ENCODE data around the gene ACYP2.
A peak's percentile ranks its signal among the peaks of the same experiment; 100 is the strongest.

The ACYP2 gene

DNA sequence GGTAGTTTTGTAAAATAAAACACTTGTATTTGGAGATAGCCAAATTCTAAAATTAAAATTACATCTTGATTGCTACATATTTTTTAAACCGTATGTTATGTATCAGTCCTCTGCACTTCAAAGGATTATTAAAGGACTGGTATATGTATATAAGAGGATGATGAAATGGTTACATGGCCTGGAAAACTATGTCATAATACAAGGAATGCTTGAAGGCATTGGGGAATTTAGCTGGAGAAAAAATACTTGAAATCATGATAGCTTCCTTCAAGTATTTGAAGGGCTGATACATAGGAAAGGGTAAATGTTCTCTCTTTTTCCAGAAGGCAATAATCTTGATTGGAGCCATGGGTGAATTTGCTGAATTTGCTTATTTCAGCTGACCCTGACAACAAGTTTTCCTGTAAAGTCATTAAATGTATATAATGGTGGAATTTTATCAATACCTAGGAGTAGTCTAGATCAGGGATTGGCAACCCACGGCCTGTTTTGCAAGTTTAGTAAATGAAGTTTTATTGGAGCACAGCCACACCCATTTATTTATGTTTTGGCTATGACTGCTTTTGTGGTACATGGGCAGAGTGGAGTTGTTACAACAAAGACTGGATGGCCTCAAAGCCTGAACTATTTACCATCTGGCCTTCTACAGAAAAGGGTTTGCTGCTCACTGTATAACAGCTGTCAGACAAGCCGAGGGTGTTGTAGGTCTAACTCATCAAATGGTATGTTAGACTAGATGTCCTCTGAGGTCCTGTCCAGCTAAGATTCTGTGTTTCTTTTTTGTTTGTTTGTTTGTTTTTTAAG is 34.4 kb downstream of the ACYP2 start:
- no peak for ATAC-seq (replicated peaks)
- H3K4me1 Mint-ChIP-seq, result no peaks in the 10 kb centered on the region
- no peak for DNase-seq

DNA sequence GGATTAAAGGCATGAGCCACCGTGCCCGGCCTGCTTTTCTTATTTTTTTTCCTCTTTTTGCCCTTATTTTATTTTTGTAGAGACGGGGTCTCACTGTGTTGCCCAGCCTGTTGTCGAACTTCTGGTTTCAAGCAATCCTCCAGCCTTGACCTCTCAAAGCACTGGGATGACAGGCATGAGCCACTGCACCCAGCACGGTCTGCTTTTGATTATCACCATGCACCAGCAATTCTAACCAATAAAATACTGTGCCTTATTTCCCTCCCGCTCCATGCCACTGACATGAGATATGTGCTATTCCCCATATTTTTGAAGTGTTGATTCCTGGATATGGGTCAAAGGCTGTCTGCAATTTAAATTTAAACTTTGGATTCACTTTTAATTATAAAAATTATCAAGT is 42.9 kb downstream of the ACYP2 start:
- no peak overlapping the region for H3K4me3 Mint-ChIP-seq
- H3K27me3 Mint-ChIP-seq, result no peaks in the 10 kb centered on the region
- H3K36me3 Mint-ChIP-seq, result peaks cover 26 to 31% of the 10 kb centered on the region in 2 donors
- DNase-seq (no peak), ATAC-seq (replicated peaks) (no peak)
- no peaks in the 10 kb centered on the region for H3K4me1 Mint-ChIP-seq
- no peak overlapping the region for H3K27ac Mint-ChIP-seq
- H3K9me3 Mint-ChIP-seq, result peaks cover 4 to 5% of the 10 kb centered on the region in 2 donors

More for the DNA sequence above, 34.4 kb downstream of the ACYP2 start:
- H3K9me3 Mint-ChIP-seq, result peaks cover 0 to 3% of the 10 kb centered on the region in 2 donors
- H3K4me3 Mint-ChIP-seq, result no peak overlapping the region
- H3K27me3 Mint-ChIP-seq, result no peaks in the 10 kb centered on the region
- H3K36me3 Mint-ChIP-seq, result peaks cover 18 to 30% of the 10 kb centered on the region in 2 donors
- H3K27ac Mint-ChIP-seq, result no peak overlapping the region

DNA sequence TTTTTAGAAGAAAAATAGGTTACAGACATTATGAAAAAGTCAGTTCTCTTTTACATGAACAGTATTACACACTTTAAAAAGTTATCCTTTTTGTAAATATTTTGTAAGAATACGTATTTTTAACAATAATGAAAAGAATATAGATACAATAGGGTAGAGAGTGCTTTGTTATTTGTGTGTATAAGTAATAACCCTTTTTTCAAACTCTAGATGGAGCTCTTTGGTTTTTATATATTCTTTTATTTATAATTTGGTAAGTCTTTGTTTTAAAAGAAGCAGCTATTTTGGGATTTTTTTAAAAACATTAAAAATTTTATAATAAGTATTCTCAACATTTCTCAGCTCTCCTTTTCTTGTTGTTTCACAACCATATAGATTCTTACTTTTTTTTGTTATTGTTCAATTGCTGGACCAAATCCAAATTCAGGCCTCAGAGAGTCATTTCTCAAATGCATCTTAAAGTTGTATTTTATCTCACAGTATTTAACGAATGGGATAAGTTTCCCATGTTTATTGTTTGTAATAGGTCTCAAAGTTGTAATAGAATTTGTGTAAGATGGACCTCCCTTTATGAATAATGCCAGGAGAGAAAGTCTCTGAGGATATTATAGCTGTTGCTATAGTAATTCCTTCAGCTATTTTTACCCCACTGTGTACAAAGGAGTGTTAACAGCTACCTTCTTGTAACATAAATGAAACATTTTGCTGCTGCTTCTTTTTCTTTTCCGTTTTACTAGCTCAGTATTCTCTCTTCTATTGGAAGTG is 46.4 kb downstream of the ACYP2 start:
- Mint-ChIP-seq H3K4me3 (no peak overlapping the region), H3K9me3 (no peaks in the 10 kb centered on the region), H3K27me3 (no peaks in the 10 kb centered on the region), H3K4me1 (no peaks in the 10 kb centered on the region), H3K36me3 (peaks cover 7 to 15% of the 10 kb centered on the region in 2 donors), H3K27ac (no peak overlapping the region)
- DNase-seq, result no peak
- ATAC-seq (replicated peaks), result no peak

DNA sequence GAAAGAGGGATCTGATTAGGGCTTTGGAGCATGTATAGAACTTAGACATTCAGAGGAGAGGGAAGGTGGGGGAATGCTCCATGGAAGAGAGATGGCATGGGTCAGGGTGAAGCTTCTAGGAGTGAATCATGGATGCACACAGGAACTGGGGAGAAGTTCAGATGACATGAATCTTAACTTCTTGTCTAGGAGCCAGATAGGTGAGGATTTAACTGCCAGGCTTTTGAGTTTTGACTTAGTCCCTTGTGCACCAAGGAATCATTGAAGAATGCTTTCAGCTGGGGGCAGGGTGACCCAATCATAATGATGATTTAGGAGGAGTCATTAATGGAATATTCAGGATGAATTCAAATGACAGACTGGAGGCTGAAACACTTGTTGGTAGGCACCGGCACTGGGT is 48.7 kb downstream of the ACYP2 start:
- ATAC-seq (replicated peaks), result no peak
- H3K27ac Mint-ChIP-seq, result no peak overlapping the region

DNA sequence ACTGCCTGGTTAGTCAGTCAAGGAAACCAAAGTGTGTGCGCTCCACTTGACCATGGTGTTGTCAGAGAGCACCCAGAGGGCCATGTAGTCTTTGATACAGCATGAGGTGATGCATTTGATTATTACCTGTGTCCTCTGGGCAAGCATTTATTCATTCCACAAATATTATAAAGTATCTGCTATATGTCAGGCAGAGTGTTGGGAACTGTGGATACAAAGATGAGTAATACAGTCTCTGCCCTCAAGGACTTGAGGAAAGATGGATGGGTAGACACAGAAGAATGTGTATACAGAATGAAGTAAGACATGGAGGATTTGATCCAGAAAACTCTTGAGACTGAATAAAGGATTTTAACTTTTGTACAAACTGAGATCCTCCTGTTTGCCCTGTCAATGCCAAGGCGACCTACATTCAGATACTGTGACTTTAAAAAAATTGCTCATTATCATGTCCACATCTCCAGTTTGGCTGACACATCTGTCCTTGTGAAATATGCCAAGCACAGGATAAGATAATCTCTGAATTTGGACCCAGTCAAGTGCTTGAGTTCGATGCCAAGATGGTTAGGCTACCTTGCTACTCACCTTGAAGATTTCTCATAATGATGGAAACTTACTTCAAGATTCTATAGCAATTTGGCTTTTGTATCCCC is 50.8 kb downstream of the ACYP2 start:
- no peaks in the 10 kb centered on the region for H3K27me3 Mint-ChIP-seq
- H3K9me3 Mint-ChIP-seq, result no peaks in the 10 kb centered on the region
- DNase-seq, result no peak
- H3K4me1 Mint-ChIP-seq, result no peaks in the 10 kb centered on the region
- peaks cover 6 to 8% of the 10 kb centered on the region in 2 donors for H3K36me3 Mint-ChIP-seq
- H3K27ac Mint-ChIP-seq, result no peak overlapping the region
- no peak for ATAC-seq (replicated peaks)
- no peak overlapping the region for H3K4me3 Mint-ChIP-seq

More for the DNA sequence above, 48.7 kb downstream of the ACYP2 start:
- Mint-ChIP-seq H3K9me3 (no peaks in the 10 kb centered on the region), H3K4me1 (no peaks in the 10 kb centered on the region), H3K27me3 (no peaks in the 10 kb centered on the region), H3K4me3 (no peak overlapping the region), H3K36me3 (peaks cover 10 to 12% of the 10 kb centered on the region in 2 donors)
- DNase-seq, result no peak

DNA sequence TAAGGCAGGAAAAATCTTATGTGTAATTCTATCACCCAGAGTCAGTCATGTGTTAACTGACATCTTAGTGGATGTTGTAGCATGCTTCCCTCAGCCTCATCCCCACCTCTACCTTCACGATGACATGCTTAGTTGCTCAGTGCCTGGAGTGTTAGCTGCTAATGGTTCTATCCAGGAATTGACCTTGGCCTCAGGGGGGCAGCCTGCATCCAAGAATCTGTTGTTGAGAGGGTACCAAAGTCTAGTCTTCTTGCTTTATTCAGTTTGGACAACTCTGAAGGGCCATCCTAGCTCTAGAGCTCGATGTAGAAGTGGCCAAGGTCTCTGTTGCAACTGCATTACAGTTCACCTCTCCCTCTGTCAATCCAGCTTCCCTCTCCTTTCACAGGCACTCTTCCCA is 61.2 kb downstream of the ACYP2 start:
- peak overlapping the region; percentile 14 for H3K27ac Mint-ChIP-seq

DNA sequence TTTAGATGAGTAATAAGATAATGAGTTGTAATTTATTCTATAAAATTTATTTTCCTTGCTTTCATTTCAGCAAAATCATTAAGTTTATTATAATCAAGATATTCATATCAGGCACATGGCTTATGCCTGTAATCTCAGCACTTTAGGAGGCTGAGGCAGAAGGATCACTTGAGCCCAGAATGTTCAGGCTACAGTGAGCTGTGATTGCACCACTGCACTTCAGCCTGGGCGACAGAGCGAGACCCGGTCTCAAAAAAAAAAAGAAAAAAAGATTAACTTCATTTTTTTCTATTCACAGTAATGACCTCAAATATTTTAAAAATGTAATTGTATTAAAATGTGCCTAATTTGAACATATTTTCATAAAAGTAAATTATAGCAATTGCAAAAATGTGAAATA is 67.9 kb downstream of the ACYP2 start:
- Mint-ChIP-seq H3K27me3 (no peaks in the 10 kb centered on the region), H3K4me3 (no peak overlapping the region), H3K36me3 (peaks cover 2 to 11% of the 10 kb centered on the region in 2 donors), H3K4me1 (no peaks in the 10 kb centered on the region), H3K9me3 (peaks cover 2 to 3% of the 10 kb centered on the region in 2 donors), H3K27ac (no peak overlapping the region)
- ATAC-seq (replicated peaks) (no peak), DNase-seq (no peak)

More for the DNA sequence above, 61.2 kb downstream of the ACYP2 start:
- H3K9me3 Mint-ChIP-seq, result peaks cover 0 to 5% of the 10 kb centered on the region in 2 donors
- no peaks in the 10 kb centered on the region for H3K27me3 Mint-ChIP-seq
- no peak overlapping the region for H3K4me3 Mint-ChIP-seq
- ATAC-seq (replicated peaks) (no peak), DNase-seq (no peak)
- no peaks in the 10 kb centered on the region for H3K4me1 Mint-ChIP-seq
- H3K36me3 Mint-ChIP-seq, result peaks cover 5 to 14% of the 10 kb centered on the region in 2 donors

DNA sequence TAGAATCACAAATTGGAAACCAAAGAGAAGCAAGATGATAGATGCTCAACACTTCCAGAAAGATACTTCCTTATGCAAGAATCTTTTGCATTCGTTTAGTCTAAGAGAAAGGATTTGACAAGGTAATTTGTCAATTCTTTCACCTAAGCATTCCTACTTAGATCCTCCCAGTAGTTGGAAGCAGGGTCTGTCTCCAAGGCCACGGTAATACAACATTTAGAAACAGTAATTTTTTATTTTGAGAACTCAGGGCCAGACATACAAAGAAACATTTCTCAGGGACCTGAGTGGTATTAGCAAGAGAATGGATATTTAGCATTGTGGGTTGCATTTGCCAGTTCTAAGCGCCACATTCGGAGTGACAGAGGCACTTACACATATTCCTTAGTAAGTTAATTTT is 68.6 kb downstream of the ACYP2 start:
- no peaks in the 10 kb centered on the region for H3K27me3 Mint-ChIP-seq
- no peak for ATAC-seq (replicated peaks)
- peaks cover 6 to 11% of the 10 kb centered on the region in 2 donors for H3K36me3 Mint-ChIP-seq
- no peaks in the 10 kb centered on the region for H3K4me1 Mint-ChIP-seq
- peaks cover 2 to 3% of the 10 kb centered on the region in 2 donors for H3K9me3 Mint-ChIP-seq
- H3K4me3 Mint-ChIP-seq, result no peak overlapping the region
- DNase-seq, result no peak
- no peak overlapping the region for H3K27ac Mint-ChIP-seq

DNA sequence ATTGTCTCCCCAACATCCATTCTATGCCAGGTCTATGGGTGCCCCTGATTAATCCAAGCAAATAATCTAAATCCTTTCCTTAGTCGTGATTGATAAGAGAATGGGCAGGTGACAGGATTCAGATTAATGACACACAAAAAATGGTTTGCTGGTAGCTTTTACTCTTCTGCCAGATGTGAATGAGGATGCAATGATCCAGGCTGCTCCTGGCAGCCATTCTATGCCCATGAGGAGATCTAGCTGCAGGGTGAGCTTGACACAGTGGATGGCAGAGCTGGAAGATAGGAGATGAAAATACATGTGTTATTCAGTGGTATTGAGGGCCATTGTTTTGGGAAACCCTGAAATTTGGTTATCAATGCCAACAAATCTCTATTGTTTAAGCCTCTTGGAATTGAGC is 69.7 kb downstream of the ACYP2 start:
- H3K36me3 Mint-ChIP-seq, result peaks cover 6 to 11% of the 10 kb centered on the region in 2 donors
- DNase-seq, result no peak
- no peaks in the 10 kb centered on the region for H3K27me3 Mint-ChIP-seq
- H3K27ac Mint-ChIP-seq, result no peak overlapping the region
- H3K4me3 Mint-ChIP-seq, result no peak overlapping the region
- H3K9me3 Mint-ChIP-seq, result peaks cover 2 to 3% of the 10 kb centered on the region in 2 donors
- ATAC-seq (replicated peaks), result no peak
- H3K4me1 Mint-ChIP-seq, result no peaks in the 10 kb centered on the region

DNA sequence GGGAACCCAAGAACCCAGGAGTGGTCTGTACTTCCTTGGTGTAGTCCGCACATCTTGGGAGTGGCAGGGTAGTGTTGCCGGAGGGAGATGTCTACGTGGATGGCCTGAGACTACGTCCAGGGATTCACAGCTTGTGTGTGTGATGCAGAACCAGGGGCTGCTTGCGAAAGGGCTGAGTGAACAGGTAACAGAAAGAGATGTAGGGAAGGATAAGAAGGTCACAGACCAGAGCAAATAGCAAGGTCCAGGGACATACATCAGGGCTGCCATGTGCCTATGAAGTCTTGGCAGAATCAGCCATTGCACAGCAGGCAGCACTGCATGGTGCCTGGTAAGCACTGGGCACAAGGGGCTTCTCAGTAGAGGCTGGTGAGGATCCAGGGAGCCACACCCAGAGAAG is 71.9 kb downstream of the ACYP2 start:
- Mint-ChIP-seq H3K27me3 (no peaks in the 10 kb centered on the region), H3K36me3 (peaks cover 9 to 14% of the 10 kb centered on the region in 2 donors), H3K27ac (no peak overlapping the region), H3K4me3 (no peak overlapping the region), H3K9me3 (peaks cover 2 to 3% of the 10 kb centered on the region in 2 donors), H3K4me1 (no peaks in the 10 kb centered on the region)
- no peak for DNase-seq
- no peak for ATAC-seq (replicated peaks)

DNA sequence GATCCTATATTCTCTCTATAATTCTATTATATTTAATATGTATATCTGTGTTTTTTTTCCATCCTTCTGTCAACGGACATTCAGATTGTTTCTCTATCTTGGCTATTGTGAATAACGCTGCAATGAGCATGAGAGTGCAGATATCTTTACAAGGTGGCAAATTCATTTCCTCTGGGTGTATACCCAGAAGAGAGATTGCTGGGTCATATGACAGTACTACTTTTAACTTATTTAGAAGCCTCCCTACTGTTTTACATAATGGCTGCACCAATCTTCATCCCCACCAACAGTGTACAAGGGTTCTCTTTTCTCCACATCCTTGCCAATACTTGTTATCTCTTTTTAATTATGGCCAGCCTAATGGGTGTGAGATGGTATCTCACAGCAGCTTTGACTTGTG is 74.1 kb downstream of the ACYP2 start:
- Mint-ChIP-seq H3K4me3 (no peak overlapping the region), H3K27me3 (no peaks in the 10 kb centered on the region), H3K9me3 (peaks cover 2 to 3% of the 10 kb centered on the region in 2 donors), H3K27ac (no peak overlapping the region), H3K36me3 (peaks cover 9 to 14% of the 10 kb centered on the region in 2 donors), H3K4me1 (no peaks in the 10 kb centered on the region)
- ATAC-seq (replicated peaks) (no peak), DNase-seq (no peak)

DNA sequence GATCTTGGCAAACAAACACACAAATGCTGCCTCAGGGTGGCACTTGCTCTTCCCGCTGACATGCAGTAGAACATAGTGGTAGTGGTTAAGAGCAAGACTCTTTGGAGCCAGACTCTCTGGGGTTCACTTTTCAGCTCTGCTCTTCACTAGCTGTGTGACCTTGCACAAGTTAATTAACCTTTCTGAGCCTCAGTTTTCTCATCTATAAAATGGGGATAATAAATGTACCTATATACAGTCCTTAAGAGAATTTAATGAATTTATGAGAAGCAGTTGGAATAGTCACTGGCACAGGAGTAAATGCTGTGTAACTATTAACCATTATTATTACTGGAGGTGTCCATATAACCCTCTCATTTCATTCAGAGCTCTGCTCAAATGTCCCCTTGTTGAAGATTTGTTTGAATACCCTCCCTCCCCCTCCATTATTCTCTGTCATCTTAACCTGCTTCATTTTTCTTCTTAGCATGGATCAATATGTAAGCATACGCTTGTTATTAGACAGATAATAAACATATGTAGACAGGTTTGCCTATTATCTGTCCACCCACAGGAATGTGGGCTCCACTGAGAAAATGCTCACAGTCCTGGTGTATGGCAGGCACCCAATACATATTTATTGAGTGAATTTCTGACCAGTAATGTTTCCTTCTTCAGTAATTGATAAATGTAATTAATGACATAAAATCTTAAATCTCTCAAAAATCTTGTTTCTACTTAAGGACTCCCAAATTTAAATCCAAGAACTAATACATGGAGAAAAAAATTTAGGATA is 76.1 kb downstream of the ACYP2 start:
- Mint-ChIP-seq H3K4me3 (no peak overlapping the region), H3K27ac (no peak overlapping the region), H3K4me1 (no peaks in the 10 kb centered on the region)

DNA sequence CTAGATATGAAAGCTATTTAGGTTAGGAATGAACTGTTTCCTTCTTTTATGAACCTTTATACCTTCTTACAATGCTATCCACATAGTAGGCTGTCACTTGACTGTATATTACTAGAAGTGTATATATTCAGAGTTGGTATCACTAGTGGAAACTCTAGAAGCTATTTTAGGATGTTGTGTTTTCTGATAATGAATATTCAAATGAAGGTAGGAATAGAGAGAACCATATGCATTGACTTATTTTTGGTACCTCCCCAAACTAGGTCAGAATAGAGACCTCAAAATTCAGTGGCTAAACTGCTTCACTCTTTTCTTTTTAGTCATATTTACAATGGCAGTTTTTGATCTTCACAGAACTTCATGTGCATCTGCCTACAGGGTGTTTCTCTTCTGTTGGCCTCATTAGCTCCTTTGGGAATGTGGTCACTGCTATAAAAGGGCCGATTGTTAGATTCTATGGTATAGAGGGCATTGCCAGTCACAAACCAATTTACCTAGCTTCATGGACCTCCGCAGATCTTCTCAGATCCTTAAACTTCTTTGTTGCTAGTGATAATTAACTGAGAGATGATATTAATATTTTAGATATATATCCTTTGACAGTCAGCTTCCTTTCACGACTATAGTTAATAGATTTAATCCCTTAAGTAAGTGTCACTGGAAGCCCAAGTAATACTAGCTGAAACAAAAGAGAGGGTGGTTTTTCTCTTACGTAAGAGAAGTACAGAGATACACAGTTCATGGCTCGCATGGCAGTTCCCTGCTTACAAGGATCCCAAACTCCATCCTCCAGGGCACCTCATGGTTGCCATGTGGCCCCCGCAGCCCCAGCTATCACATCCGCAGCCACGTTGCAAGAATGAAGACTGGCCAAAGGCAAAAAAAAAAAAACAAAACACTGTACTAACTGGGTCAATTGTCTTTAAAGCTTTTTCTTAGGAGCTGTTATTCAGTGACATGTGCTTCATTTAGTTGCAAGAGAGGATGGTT is 79.6 kb downstream of the ACYP2 start:
- DNase-seq (no peak), ATAC-seq (replicated peaks) (no peak)
- Mint-ChIP-seq H3K27ac (no peak overlapping the region), H3K4me3 (no peak overlapping the region), H3K27me3 (no peaks in the 10 kb centered on the region), H3K36me3 (peaks cover 7 to 8% of the 10 kb centered on the region in 2 donors), H3K4me1 (peaks cover 0 to 6% of the 10 kb centered on the region in 2 donors), H3K9me3 (no peaks in the 10 kb centered on the region)

More for the DNA sequence above, 76.1 kb downstream of the ACYP2 start:
- H3K9me3 Mint-ChIP-seq, result no peaks in the 10 kb centered on the region
- no peak for ATAC-seq (replicated peaks)
- peaks cover 10 to 11% of the 10 kb centered on the region in 2 donors for H3K36me3 Mint-ChIP-seq
- no peak for DNase-seq
- H3K27me3 Mint-ChIP-seq, result no peaks in the 10 kb centered on the region

Measured in stimulated activated naive B cell treated with anti-CD40 and anti-IgM and Interleukin-4, amounts not matched to agents 10 μg/mL and 1 μg/mL and 100 μg/mL, for 72 hours (primary cell).